ENCODE data around the gene COPS7A.

The COPS7A gene, protein sequence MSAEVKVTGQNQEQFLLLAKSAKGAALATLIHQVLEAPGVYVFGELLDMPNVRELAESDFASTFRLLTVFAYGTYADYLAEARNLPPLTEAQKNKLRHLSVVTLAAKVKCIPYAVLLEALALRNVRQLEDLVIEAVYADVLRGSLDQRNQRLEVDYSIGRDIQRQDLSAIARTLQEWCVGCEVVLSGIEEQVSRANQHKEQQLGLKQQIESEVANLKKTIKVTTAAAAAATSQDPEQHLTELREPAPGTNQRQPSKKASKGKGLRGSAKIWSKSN

GRCh38 chr12:6723607-6724408, at the start of gene COPS7A:
TSS of gene COPS7A (plus strand) at chr12:6724046. CDS start at chr12:6724657, 611 bp downstream.
- peak; percentile 100 for DNase-seq

GRCh38 chr12:6676962-6677361, 46.9 kb upstream of the COPS7A start:
- no peak for DNase-seq

- DNase-seq, result peak; percentile 76
Observed at GRCh38 chr12:6684609-6685008, 39.2 kb upstream of the COPS7A start.

DNA sequence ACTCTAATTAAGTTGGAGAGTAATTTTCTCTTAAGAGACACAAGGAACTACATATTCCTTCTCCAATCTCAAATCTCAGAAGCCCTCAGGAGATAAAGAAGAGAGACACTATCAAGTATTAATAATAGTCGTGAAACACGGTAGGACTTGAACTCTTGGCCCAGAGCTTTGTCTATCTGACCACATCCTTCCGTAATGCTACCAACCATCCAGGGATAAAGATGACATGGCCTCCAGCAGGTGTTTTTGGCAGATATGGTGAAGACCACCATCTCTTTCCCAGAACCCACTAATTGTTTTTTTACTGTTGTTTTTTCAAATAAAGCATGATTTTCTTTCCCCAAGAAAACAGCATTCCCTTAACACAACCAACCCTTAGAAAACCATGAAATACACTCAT, 38.0 kb upstream of the COPS7A start:
- DNase-seq, result no peak

DNA sequence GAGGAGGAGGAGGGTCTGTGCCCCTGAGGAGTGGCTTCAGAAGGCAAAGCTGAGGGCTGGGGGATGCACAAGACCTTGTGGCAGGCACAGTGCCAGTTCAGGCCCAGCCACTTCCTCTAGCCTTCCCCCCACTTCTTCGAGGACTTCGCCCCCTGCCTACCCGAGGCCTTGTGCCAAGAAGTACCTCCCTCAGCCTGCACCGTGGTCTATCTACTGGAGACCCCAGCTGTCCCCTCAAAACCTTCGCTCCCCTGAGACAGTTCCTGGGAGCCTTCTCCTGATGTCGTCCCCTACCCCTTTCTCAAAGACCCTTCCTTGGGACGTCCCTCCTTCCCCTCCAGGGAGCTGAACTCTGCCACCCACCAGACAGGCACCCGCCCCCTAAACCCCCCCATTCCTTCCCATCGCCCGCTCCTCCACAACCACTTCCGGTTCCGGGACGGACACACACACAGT, 35.3 kb upstream of the COPS7A start:
- peak; percentile 83 for DNase-seq

DNA sequence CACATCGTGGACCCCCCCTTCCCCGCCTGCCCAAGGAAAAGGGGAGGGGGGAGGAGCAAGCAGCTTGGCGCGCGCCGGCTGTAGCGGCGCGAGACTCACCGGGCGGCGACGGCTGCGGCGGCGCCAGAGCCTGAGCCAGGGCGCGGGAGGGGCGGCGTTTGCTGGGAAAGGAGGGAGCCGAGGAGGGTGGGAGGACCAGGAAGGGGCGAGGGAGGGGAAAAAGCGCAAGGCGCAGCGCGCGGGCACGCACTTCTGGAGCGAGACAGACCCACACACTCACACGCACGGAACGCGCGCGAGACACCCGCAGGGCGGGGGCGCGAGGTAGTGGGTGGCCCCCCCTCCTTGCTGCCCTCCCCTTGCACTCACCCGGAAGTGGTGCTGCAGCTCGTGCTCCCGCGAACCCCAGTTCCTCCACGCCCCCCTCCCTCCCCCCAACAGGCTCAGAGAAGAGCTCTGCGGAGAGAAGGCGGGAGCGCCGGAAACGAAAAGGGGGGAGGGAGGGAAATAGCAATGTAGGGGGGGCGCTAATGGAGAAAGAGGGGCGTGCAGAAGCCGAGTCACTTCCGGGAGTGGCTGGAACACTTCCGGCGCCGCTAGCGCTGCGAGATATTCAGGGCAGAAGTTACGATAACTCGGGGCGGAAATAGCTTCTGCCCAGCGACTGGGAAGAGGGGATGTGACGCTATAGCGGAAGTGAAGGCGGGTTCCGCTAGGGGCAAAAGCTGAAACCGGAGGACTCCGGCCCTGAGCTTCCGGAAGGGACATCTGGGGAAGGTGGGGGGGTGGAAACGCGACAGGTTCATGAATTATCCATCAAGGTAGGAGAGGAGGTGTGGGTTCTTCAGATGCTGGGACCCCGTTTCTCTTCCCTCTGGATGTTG, 34.6 kb upstream of the COPS7A start, which contains the start of gene ZNF384:
Gene ZNF384, minus strand, starts transcription at position 377 of the 884 bp plus-strand sequence. CDS start 9,855 bp downstream, outside the sequence.
- peak; percentile 100 for DNase-seq

DNA sequence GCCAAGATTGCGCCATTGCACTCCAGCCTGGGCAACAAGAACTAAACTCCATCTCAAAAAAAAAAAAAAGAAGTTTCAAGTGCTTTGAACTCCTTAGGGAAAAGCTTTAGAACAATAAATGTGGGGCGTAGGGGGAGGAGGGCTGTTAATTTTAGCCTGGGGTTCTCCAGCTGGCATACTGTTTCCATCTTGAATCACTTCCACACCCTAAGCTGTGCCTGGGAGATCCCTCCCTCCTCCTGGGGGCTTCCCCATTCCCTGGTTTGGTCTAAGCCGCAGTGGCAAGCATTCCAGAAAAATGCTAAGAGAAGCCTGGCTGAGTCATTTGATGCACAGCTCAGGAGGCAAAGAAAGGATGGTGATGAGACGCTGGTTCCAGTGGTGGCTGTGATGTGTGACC, 32.4 kb upstream of the COPS7A start:
- DNase-seq, result no peak

DNA sequence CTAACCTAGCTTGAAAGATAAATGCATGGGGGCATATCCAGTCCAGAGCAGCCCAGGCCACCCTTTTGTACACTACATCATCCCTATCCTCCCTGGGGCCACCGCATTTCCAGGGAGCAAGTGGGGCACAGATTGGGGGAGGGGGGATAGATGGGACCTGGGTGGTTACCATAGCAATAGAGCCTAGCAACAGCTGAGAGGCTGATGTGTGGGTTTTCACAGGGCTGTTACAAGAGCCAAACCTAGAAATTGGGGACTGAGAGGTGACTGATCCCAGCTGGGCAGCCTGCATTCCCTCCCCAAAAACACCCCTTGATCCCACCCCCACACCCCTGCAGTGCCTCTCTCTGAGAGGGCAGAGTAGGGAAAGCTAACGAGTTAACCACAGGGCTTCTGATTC, 31.0 kb upstream of the COPS7A start:
- DNase-seq, result no peak

DNA sequence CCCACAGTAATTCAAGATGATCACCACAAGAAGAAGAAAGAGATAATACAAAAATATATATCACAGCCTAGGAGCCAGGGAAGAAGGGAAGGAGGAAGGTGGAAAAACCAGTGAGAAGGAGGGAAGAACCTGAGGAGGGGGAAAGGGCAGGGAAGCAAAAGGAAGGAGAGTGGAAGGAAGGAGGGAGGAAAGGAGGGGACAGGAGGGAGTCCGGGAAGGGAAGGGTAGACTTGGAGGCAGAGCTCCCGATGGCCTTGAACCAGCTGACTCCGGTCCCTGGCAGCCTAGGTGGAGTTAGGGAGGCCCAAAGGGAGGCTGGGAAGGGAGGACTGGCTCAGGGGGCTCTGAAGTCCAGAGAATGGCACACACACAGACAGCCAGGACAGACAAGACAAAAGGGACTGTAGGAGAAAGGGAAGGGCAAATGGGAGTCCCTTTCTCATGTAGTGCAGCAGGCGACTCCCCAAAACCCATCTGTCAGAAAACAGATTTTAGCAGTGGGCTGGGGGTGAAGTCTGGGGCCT, 30.0 kb upstream of the COPS7A start:
- no peak for DNase-seq

- no peak for DNase-seq
Observed at GRCh38 chr12:6694701-6695100, 29.1 kb upstream of the COPS7A start.

DNA sequence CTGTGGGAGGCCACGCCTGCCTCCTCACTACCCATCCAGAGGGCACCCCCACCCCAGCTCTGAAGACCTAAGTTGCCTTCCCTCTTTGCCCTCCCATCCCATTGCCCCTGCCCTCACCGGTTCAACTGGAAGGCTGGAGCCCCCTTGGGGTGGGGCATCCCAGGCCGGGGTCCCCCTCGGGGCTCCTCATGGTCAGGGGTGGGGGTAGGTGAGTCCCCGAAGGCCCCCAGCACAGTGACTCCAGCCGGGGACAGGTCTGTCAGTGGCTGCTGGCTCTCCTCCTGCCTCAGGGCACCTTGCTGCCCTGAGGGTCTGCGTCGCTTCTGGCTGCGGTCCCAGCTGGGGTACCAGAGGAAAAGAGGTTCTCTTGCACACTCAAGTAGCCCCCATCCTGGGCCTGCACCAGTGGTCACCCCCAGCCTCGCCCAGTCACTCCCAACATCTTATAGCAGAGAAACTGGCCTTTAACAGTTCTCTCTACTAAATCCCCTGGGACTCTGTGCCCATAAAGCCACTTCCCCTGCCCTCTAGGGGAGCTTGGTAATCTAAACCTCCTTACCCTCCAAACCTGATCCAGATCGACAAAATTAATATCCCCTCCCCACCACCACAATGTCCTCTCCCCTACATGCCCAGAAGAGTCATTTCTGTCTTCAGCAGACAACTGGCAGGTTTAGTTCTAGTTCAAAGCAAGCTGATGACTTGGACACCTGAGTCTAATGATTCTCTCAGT, 28.4 kb upstream of the COPS7A start:
- DNase-seq, result peak; percentile 15

DNA sequence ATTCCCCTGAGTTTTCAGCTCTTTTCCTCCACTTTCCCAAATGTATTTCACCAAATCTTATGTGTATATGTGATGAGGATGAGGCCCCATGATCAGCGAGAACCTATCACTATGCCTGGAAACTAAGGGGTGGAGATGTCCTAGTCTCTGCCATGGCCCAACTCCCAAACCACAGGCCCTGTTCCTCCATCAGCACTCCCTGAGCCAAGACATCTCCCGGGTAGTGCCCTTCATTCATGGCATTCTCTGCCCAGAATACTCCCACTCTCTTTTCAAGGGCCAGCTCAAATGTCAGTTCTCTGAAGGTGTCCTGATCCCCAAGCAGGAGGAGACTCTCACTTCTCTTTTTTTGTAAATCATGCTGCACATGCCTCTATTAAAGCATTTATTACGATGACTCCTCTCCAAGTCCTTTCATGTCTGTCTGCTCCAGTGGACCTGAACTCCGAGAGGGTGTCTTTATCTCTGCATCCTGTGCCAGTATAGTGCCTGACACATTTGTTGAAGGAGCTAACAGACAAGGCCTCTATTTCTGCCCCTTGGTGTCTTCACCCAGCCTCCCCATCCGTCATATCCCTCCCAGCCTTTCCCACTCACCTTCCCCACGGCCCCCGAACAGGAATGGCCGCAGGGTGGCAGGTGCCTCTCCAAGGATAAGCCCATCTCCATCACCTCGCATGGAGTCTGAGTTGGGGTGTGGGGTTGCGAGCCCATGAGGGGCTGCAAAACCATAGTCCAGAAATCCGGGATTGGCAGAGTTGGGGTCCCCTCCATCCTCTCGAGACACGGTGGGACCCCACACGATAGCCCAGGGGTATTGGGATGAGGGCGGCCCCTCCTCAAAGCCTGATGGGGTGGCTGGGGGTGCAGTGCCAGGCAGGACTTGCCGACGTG, 26.9 kb upstream of the COPS7A start:
- DNase-seq, result no peak

DNA sequence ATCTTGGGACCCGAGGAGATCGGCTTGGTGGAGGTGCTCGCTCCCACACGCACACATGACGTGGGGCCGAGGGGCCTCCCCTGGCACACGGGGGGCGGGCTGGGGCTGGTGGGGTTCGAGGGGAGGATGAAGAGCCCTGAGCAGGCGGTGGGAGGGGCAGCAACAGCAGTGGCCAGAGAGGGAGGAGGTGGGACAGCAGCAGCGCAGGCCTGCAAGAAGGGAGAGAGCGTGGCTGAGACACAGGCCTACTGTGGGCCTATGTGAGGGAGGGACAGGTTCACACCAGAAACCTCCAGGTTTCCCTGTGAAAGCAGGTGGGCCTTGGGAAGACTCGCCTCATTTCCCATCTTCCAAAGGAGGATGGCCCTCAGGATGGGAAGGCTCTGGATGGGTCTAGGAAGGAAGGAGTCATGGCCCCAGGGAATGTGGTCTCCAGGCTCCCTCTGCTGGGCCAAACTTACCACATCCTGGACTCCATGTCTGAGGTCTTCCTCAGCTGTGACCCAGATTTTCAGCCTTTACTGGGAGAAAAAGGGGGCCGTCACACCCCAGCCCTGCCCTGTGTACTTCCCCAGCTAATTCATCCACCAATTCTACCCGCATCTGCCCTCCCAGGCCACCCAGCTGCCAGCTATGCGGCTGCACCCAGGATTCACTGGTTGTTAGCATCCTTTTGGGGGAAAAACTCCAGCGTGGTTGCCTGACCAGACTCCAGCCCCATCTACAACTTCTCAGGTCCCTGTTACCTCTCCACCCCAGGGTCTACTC, 26.1 kb upstream of the COPS7A start:
- peak; percentile 62 for DNase-seq

DNA sequence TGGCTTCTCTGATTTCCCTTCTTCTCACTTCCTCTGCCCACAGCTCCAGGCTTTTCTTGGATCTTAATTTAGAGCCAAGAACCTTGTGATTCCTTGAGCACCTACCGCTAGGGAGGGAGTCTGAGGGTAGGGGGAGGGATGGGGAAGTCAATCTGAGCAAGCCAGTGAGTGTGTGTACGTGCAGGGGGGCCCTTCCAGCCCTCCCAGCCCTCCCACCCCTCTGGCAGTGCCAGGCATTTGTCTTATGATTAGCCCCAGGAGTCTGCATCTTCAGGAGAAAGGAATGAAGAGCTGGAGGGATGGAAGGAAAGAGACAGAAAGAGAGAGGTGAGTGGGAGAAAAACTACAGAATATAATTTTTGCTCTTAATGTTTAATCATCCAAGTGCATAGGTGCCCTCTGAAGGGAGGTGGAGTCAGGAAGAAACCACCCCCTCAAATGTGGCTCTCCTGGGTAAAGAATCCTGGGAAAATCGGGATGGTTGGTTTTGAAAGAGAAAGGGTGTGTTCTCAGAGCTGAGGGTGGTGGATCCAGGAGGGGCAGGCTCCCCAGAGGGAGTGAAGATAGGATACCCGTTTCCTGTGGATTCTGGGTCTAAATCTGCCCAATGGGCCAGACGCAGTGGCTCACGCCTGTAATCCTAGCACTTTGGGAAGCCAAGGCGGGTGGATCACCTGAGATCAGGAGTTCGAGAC, 25.3 kb upstream of the COPS7A start:
- no peak for DNase-seq

GRCh38 chr12:6699259-6699988, 24.4 kb upstream of the COPS7A start:
- DNase-seq, result no peak

DNA sequence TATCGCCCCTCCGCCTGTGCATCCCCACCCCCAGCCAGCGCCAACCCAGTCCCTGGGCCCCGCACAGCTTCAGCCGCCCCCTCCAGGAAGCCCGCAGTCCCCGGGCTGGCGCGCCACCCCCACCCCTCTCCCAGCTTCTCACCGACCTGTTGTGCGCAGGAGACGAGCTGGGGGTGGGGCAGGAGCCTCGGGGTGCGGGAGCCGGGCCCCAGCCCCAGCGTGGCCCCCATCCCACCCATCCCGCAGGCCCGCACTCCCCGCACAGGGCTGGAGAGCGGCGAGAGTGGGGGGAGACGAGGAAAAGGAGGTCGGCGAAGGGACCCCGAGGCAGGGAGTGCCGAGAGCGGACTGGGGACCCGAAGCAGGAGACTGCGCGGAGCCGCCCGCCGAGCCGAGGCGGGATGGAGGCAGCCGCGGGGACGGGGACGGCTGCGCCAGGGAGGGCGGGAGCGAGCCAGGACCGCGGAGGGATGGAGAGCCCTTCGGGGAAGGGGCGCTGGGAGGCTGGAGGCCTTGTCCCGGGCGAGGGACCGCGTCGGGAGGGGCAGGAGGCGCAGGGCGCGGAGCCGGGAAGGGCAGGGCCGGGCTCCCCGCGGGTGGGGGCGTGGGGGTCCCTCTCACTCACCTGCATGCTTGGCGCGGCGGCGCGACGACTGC, 23.7 kb upstream of the COPS7A start:
- DNase-seq, result peak; percentile 51

GRCh38 chr12:6700646-6701051, 23.2 kb upstream of the COPS7A start, which contains the start of gene PIANP:
TSS of gene PIANP (minus strand) at chr12:6700815. CDS start at chr12:6698061, 2,754 bp downstream.
- peak; percentile 64 for DNase-seq

Measured in NCI-H69 (cell line).